ENCODE data around the gene ID1. TPM values are rescaled to one million over a fixed set of nuclear protein-coding genes. Genes with fewer than 3 reads are reported as not detected.

The ID1 gene
- total and polyA plus RNA-seq, 2 of the 13 experiments (the other 11 are each of a cell fraction or from before 2014, with no cell fraction given) = 320 to 419 TPM

GRCh38 chr20:31594558-31595379 lies 10.3 kb upstream of the ID1 start (continued):
- peak; percentile 66; the same call in 1 of the 2 replicates for TF ChIP-seq ZNF276 (CRISPR knock-in tag; IDR thresholded peaks at IDR 0.05; ENCODE audit: low read depth)
- no peak for TF ChIP-seq ZNF382 (CRISPR knock-in tag; IDR thresholded peaks at IDR 0.05; ENCODE audit: borderline replicate concordance)
- no peak for TF ChIP-seq ZNF30 (CRISPR knock-in tag; IDR thresholded peaks at IDR 0.05)
- TF ChIP-seq ZXDC (CRISPR knock-in tag; IDR thresholded peaks at IDR 0.05) = peak; percentile 96; the same call in 1 of the 2 replicates
- 0 out of 2 replicates have a peak, but pooled peaks have one; percentile 41 for TF ChIP-seq ZMAT3 (CRISPR knock-in tag; conservative IDR thresholded peaks at IDR 0.05)
- TF ChIP-seq TAF1 (CRISPR knock-in tag; IDR thresholded peaks at IDR 0.05) = peak; percentile 52; the same call in 1 of the 2 replicates
- TF ChIP-seq ATF4 (CRISPR knock-in tag; IDR thresholded peaks at IDR 0.05) = no peak
- no peak for TF ChIP-seq CSRNP2 (CRISPR knock-in tag; conservative IDR thresholded peaks at IDR 0.05; ENCODE audit: low read depth)
- TF ChIP-seq ZNF274 (CRISPR knock-in tag; IDR thresholded peaks at IDR 0.05) = peak; percentile 69
- TF ChIP-seq ZZZ3 (CRISPR knock-in tag; IDR thresholded peaks at IDR 0.05; ENCODE audit: borderline replicate concordance) = 0 out of 2 replicates have a peak, but pooled peaks have one; percentile 34
- no peak for TF ChIP-seq ZEB1 (IDR thresholded peaks at IDR 0.05; ENCODE audit: insufficient replicate concordance, low read depth)
- peak; percentile 78 for TF ChIP-seq YY1 (IDR thresholded peaks at IDR 0.05; ENCODE audit: insufficient read depth, insufficient replicate concordance, low read depth, low read length)
- peak; percentile 72; the same call in 1 of the 2 replicates for TF ChIP-seq HNF4G (IDR thresholded peaks at IDR 0.05; ENCODE audit: borderline replicate concordance, low read depth, low read length)
- TF ChIP-seq HNF4G (CRISPR knock-in tag; IDR thresholded peaks at IDR 0.05; ENCODE audit: borderline replicate concordance, low read depth) = peak; percentile 49; the same call in 1 of the 2 replicates
- TF ChIP-seq ZBTB43 (CRISPR knock-in tag; conservative IDR thresholded peaks at IDR 0.05) = peak; percentile 95
- peak; percentile 74 for TF ChIP-seq SRSF1 (optimal IDR thresholded peaks at IDR 0.05; ENCODE audit: low read depth, low read length)
- no peak for TF ChIP-seq MXI1 (IDR thresholded peaks at IDR 0.05; ENCODE audit: borderline replicate concordance, low read depth, low read length)
- no peak for TF ChIP-seq MIXL1 (CRISPR knock-in tag; IDR thresholded peaks at IDR 0.05)

All from HepG2 (cell line).